OCI-LY1 (cell line): ENCODE data around the gene POPDC3.

Experiments
- CTCF ChIP-seq: fragments of 200-600 bp; sonication (generic), shearing (Covaris generic); IDR thresholded peaks from 2 replicates; pipeline ENCODE4 v1.5.1; 2017; ENCODE audit warnings: mild to moderate bottlenecking, antibody characterized with exemption, low read length, moderate library complexity, mixed read lengths
- EZH2 ChIP-seq: fragments of 200-600 bp; sonication (generic), shearing (Covaris generic); IDR thresholded peaks from 2 replicates; pipeline ENCODE4 v1.8.0; 2017; ENCODE audit warnings: borderline replicate concordance, mixed run types, mild to moderate bottlenecking, antibody characterized with exemption, low read length, moderate library complexity, mixed read lengths

GRCh38 chr6:105212587-105212986 lies 32.8 kb upstream of the POPDC3 start:
- TF ChIP-seq CTCF (no peak), EZH2 (no peak)
